ENCODE results near the gene TIAM1. TPM values are rescaled to one million over a fixed set of nuclear protein-coding genes. Genes with fewer than 3 reads are reported as not detected.

Gene TIAM1
- total and polyA plus RNA-seq, 2 of the 8 experiments (the other 6 are each of a cell fraction or from before 2014, with no cell fraction given): 10.1 to 30.7 TPM

- H3K23ac ChIP-seq (ENCODE audit: insufficient read length): no peak overlapping the region
- no peak overlapping the region for H2AFZ ChIP-seq (ENCODE audit: low read length)
- no peak overlapping the region for H2BK20ac ChIP-seq (ENCODE audit: low read length)
- no peak overlapping the region for H4K8ac ChIP-seq (ENCODE audit: extremely low read depth, insufficient read depth, low read length)
- no peaks in the 10 kb centered on the region for H3K4me1 ChIP-seq (replicated peaks in 1 of 4; ENCODE audit: control insufficient read depth in 3 of 4, insufficient read depth in 4 of 4, low read length in 3 of 4)
- FAIRE-seq (no peak), DNase-seq (ENCODE audit: low read depth in 1 of 2, low spot score in 2 of 2) (no peak)
- H2BK12ac ChIP-seq (ENCODE audit: low read depth, low read length): no peak overlapping the region
- H3K4me2 ChIP-seq (ENCODE audit: insufficient read depth in 1 of 2, low read depth in 2 of 2, low read length in 2 of 2): no peak overlapping the region
- 0 out of 4 replicates have a peak, but pooled peaks cover 0 to 3% of the 10 kb centered on the region in 2 experiments for H3K79me2 ChIP-seq (ENCODE audit: control insufficient read depth in 1 of 2, insufficient read depth in 2 of 2, low read length in 2 of 2)
- no peaks in the 10 kb centered on the region for H3K27me3 ChIP-seq (replicated peaks in 1 of 4; ENCODE audit: control insufficient read depth in 3 of 4, extremely low read depth in 1 of 4, insufficient read depth in 3 of 4, low read length in 3 of 4)
- no peaks in the 10 kb centered on the region for H3K36me3 ChIP-seq (ENCODE audit: control insufficient read depth in 2 of 4, insufficient read depth in 4 of 4, low read length in 3 of 4)
- no peak overlapping the region for H3K4me3 ChIP-seq (ENCODE audit: extremely low read depth in 1 of 4, insufficient read depth in 2 of 4, low read depth in 3 of 4, low read length in 4 of 4)
- POLR2A ChIA-PET (ENCODE audit: partially characterized antibody): no interaction called here
- CTCF ChIA-PET (ENCODE audit: partially characterized antibody): interaction anchor here (2.2 kb wide), 1 partner anchor 120 kb away, joined by 6 read pairs; no protein-coding TSS in a partner anchor
- H3K18ac ChIP-seq (ENCODE audit: extremely low read depth, low read length): no peak overlapping the region
- TF ChIP-seq RAD21 (IDR thresholded peaks at IDR 0.05 in 1 of 2, conservative IDR thresholded peaks at IDR 0.05 in 1 of 2; ENCODE audit: low read depth in 2 of 2, low read length in 2 of 2) (no peak), ASH2L (IDR thresholded peaks at IDR 0.05; ENCODE audit: low read length) (no peak)
- no peaks in the 10 kb centered on the region for H4K20me1 ChIP-seq (replicated peaks in 1 of 2; ENCODE audit: control insufficient read depth in 1 of 2, insufficient read depth in 2 of 2, low read length in 2 of 2)
- no peak overlapping the region for H2AK5ac ChIP-seq (ENCODE audit: low read depth, low read length)
- H2BK15ac ChIP-seq (ENCODE audit: low read length): no peak overlapping the region
- no peaks in the 10 kb centered on the region for H3K79me1 ChIP-seq (ENCODE audit: low read depth, low read length)
- H3K27ac ChIP-seq (ENCODE audit: low read depth, low read length): no peak overlapping the region
- no peak overlapping the region for H3K9ac ChIP-seq (replicated peaks in 1 of 4; ENCODE audit: extremely low read depth in 1 of 4, low read depth in 3 of 4, low read length in 3 of 4)
- H3K14ac ChIP-seq (ENCODE audit: insufficient read length): no peak overlapping the region
- no peak overlapping the region for H3K56ac ChIP-seq (replicated peaks; ENCODE audit: insufficient read length, low read depth, low read length)
- no peak overlapping the region for H2BK5ac ChIP-seq (ENCODE audit: low read depth, low read length)
- no peak overlapping the region for H4K91ac ChIP-seq (replicated peaks; ENCODE audit: insufficient read length, low read length)
- no peaks in the 10 kb centered on the region for H3K9me3 ChIP-seq (ENCODE audit: insufficient read depth in 2 of 2, low read depth in 1 of 2, low read length in 1 of 2)
- WGBS, 2 experiments (ENCODE audit: extremely low coverage in 1 of 2, insufficient coverage in 1 of 2, insufficient read length in 1 of 2, insufficient replicate concordance in 2 of 2, low coverage in 1 of 2, low lambda C conversion rate in 2 of 2, missing lambda C conversion rate in 1 of 2): 85% methylated on average over 2 of the region's 2 CpGs; no CpG with 5 or more reads in 1 of the 2 experiments
- H3K4ac ChIP-seq (replicated peaks; ENCODE audit: insufficient read length, low read depth, low read length): no peak overlapping the region
- no peaks in the 10 kb centered on the region for H3K23me2 ChIP-seq (ENCODE audit: low read depth, low read length)
- H2BK120ac ChIP-seq (replicated peaks; ENCODE audit: low read depth, low read length): no peak overlapping the region
- H4K5ac ChIP-seq (ENCODE audit: insufficient read length, low read depth, low read length): no peak overlapping the region
These were observed 25.1 kb downstream of the TIAM1 start for GRCh38 chr21:31318971-31319370.
